Subcutaneous adipose tissue (tissue), 4 donors: ENCODE measurements around the gene KLF7. TPM values are rescaled to one million over a fixed set of nuclear protein-coding genes. Genes with fewer than 3 reads are reported as not detected.

Experiments
- total RNA-seq, 4 donors: library from RNA; depleted of rRNA; stranded (reverse); fragments of >200 nt; gene quantifications; one replicate each; pipeline ENCODE4 v1.1.0, GENCODE V29; 2016
- TF ChIP-seq, protein P1 (sequence below): fragments of 450-650 bp; IDR thresholded peaks from one replicate; pipeline ENCODE4 v1.5.1; 2016; ENCODE audit warnings: low read depth, mild to moderate bottlenecking, control low read depth, antibody characterized with exemption, moderate library complexity

The KLF7 gene
- total RNA-seq, 4 donors from 2014 or later, result 25.7 to 34.1 (median 28.7) TPM

- TF ChIP-seq, protein P1, sequence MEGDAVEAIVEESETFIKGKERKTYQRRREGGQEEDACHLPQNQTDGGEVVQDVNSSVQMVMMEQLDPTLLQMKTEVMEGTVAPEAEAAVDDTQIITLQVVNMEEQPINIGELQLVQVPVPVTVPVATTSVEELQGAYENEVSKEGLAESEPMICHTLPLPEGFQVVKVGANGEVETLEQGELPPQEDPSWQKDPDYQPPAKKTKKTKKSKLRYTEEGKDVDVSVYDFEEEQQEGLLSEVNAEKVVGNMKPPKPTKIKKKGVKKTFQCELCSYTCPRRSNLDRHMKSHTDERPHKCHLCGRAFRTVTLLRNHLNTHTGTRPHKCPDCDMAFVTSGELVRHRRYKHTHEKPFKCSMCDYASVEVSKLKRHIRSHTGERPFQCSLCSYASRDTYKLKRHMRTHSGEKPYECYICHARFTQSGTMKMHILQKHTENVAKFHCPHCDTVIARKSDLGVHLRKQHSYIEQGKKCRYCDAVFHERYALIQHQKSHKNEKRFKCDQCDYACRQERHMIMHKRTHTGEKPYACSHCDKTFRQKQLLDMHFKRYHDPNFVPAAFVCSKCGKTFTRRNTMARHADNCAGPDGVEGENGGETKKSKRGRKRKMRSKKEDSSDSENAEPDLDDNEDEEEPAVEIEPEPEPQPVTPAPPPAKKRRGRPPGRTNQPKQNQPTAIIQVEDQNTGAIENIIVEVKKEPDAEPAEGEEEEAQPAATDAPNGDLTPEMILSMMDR, result no peak
Measured at GRCh38 chr2:207155516-207156444, 10.0 kb downstream of the KLF7 start.

DNA sequence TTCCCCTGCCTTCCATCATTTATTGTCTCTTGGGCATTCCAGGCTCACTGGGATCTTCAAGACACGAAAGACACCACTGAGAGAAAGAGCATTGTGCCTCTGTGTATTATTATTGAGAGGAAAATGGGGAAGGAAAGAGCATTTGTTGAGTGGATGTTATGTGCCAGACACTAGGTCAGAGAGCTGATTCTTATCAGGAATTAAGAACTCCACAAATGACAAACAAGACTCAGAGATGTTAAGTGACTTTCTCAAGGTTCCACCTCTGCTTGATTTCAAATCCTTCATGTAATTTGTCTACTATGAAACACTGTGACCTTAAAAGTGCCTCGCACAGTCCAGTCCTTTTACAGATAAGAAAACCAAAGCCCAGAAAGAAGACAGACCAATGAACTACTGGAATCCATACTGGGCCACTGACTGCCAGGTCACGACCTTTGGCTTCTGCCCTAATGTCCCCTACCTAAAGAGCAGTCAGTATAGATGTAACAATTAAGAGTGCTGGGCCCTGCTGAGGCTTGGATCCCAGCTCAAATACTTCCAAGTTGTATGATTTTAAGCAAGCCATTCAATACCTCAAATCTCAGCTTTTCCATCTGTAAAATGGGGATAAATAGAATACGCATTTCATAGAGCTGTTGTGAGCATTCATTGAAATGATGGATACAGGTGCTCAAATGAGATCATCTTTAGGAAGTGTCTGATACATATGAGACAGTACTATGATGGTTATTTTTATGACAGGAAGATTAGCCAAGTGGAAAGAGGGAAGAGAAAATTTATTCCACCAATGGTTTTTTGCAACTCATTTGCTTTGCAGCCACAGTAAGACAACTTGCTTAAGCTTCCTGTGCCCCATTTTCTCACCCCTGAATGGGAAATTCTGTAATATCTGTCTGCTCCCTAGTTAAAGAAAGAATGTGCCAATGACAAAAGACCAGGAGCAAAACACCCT lies 10.9 kb downstream of the KLF7 start:
- TF ChIP-seq, protein P1, result no peak

DNA sequence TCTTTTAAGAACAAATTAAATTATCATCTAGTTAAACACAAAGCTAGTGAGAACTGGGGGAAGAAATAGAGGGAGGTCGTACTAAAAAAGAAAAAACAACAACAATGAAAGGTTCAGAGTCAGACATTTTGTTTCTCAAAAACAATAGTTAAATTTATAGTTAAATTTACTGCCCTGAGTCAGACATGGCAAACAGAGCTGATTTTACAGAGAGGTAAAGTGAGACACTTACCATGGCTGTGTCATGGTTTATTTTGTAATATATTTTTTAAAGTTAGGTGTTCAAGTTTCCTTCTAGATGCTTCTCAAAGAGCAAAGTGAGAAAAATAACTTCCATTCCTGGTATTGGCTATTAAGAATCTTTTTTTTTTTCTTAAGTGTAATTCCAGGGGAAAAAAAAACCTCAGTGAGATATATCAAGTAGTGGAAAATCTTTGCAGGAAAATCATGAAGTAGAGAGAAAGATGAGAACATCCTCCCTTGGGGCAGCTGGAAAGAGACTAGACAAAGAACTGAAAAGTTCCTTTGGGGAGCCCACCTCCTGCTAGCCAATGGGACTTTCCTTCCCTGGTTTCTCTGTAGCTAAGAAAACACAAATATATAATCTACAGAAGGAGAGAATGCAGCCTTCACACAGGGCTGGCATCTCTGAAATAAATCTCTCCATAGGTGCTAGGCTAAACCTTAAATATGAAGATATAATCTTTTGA lies 12.3 kb downstream of the KLF7 start:
- TF ChIP-seq, protein P1, result no peak

DNA sequence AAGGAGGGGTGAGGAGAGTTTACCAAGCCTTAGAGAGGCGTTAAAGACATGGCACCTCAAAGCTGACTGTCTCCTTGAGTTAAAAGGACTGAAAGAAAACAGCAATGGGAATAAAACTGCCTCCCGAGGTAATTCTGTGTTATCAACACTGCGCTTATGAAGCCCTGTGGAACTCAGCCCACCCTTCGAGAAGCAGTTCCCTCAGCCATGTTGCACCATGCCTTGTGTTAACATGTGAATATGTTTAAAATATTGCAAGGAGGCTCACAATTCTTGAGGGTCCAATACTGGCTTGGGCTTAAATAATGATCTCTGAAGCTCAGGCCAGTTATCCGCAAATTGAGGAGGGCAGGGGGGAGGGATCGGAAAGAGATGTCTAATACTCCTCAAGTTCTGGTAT lies 14.7 kb downstream of the KLF7 start:
- TF ChIP-seq, protein P1, result no peak

- TF ChIP-seq, protein P1, result no peak
Measured at GRCh38 chr2:207150284-207150683, 15.5 kb downstream of the KLF7 start.

DNA sequence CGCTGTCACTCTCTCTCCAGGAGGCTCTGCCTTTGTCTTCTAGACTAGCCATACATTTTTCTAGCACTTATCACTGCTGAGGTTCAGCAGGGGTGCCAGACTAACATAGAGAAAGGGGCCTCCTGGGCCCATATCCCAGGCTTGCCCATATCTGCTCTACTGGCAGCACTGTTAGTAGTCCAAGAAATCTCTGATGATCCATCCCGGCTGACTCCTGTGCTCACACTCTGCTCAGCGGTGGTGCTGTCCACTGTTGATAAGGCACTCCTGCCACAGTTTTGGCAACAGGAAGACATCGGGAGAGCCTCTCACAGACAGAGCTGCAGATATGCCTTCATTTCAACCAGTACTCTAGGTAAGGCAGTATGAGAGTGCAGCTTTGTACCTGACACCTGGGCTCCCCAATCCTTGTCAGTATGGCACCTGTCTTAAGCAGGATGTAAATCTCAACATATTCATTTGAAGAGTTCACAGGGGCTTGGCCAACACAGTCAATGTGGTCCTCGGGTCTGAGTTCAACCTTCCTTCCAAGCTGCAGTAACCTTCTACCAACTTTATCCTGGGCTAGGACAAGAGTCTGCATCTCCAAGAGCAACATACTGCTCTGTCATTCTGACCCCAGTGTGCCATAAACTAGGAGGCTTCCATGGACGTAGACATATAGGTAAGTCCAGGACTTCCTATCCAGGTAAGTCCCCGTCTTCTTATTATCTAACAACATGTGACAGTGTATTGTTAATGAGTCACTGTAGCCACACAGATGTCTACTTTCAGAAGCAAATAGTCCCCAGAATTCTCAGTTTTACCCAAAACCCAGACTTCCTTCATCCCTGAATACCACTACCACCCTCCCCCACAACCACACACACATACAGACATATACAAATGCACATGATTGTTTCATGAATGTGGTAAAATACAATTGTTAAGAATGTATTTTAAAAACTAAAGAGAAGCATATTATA lies 16.2 kb downstream of the KLF7 start:
- TF ChIP-seq, protein P1, result no peak
